Ammon's horn (tissue), 1 donor: Measurements from ENCODE around the gene LRP1B.

ENCODE experiments used
- DNase-seq: peaks from one replicate; pipeline ENCODE4 v3.0.0-alpha.2; 2016; ENCODE audit warnings: low spot score

LRP1B gene

DNA sequence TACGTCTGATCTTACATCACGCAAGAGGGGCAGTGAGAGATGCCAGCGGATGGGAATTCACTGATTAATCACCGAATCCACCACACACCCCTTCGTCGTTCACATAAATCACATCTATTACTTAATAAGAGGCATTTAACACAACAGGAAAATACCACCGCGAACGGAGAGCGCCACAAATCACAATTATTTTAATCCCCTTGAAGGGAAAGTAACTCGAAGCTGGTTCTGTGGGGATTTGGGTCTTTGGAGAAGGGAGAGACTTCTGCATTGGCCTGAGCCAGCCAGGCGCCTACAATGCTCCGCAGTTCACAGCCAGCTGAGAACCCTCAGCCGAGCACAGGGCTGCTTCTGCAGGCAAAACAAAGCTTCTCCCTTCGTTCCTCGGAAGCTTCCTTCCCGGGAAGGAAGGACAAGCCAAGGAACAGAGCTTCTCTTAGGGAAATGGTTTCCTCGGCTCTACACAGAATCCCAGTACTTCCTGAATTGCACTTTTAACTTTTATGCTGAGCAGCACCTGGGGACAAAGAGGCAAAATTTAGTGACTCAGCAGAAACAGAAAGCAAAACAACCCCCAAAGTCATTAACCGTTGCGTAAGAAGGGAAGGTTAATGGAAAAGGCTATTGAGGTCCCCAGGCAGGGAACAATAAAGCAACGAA lies at the start of gene LRP1B:
Gene LRP1B, minus strand, starts transcription at position 7 of the 660 bp plus-strand sequence. CDS start 287 bp downstream, outside the sequence.
- peak; percentile 69 for DNase-seq

DNA sequence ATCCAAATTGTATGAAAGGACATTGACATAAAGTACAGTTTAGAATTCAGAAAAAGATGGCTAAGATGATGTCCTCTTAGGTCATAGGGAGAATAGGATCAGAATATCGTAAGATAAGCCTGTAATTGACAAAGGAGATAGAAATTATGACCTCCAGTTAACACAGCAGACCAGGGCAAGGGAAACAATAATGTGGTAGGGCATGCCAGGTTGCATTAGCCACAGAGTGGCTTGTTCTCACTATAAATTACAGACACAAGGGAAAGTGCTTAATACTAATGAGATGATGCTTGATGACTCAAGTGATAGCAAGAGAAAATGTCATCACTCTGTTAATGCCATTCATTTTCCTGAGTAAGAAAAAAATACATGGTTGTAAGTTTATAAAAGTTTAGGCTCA lies 48.9 kb upstream of the LRP1B start:
- no peak for DNase-seq

DNA sequence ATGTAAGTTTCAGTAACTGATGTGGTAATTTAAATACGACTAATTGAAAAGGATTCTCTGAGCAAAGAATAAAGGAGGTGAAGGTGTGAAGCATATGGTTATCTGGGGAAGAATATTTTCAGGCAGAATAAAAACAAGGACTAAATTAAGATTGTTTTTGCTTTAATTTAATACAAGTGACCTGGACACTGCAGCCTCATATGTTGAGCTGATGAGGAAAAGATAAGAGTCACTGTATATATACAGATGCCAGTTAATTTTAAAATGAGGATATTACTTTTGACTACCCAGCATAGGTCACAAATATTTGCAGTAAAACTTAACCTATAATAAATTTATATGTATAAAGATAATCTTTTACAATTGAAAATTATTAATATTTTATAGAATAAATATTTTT lies 47.8 kb upstream of the LRP1B start:
- no peak for DNase-seq

DNA sequence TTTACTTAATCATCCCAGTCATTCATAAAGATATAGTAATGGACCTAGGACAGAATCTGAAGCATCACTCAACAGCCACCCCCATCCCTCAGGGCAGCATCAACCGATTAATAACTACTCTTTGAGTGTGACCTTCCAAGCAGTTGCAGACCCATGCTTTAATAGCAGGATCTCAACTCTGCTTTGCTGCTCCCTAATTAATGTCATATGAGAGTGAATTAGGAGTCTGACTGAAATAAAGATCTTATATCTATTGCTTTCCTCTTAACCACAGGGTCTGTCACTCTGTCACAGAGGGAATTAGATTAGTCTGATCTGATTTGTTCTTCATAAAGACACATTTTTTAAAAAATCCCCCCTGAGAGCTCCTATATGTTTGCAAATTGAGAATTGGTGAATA lies 46.1 kb upstream of the LRP1B start:
- no peak for DNase-seq

DNA sequence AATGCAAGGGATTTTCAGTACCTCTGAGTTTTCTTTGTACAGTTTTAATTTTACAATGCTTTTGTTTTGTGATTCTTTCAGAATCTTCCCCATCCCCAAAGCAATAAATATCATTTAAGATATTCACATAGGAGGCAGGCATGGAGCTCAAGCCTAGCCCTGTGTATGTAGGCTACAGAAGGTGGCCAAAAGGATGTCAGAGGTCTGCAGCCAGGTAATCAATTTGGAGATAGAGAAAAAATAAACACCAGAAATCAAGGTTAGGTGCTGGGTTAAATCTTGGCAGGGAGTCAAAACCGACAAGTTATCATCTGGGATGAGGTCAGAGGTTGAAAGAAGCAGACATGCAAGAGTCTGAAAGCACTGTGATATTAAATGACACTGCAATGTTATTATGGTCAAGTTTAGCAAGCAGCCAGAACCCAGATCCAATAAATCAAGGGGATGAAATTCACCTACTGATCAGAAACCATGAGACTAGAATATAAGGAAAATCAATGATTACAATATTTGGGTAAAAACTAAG lies 45.1 kb upstream of the LRP1B start:
- DNase-seq: no peak

DNA sequence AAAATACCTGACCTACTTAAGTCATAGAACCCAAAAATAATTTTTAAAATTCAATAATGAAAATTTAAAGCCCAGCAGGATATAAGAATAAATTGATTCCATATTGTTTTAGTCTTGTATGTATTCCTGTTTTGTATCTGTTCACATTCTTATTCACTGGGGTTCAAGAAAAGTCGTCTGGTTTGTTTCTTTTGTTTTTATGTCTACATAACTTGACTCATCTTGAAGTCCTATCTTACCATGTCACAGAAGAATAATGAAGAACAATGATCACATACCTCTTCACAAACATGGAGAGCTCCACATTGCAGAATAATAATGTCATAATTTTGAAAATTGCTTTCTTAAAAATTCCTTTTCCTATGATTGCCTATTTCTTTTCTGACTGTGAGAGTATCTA lies 43.4 kb upstream of the LRP1B start:
- no peak for DNase-seq

DNA sequence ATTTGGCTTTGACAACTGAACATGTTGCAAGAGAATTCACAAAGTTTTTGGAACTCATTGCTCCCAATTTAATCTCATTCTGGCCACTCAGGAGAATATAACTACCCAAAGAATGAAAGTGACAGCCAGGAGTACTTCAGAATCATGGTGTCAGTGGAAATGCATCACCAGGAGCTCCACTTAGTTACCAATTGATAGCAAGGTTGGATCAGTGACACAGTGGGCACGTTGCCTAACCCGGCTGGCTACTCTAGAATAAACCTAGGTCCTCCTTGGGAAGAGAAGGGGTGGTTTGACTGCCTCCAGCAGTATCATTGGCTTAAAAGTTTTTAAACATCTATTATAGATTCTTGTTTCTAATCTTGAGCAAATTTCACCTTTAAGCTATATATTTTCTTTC lies 40.0 kb upstream of the LRP1B start:
- DNase-seq: no peak

DNA sequence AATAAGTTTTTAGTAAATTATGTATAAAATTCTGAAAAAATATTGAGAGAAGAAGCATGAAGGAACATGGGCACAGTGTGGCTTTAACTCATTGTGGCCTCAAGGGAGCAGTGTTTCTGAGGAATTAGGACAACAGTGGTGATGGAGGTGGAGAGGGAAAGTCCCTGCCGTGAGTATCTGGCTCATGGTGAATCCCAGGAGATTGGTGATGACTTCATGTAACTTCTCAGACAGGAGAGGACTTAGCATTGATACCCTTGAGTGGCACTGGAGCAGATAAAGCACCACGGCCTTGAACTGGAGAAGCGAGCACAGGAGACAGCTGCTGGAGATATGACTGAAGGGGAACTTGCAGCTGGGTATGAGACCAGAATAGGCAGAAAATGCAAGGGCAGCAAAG lies 35.0 kb upstream of the LRP1B start:
- peak; percentile 19 for DNase-seq

DNA sequence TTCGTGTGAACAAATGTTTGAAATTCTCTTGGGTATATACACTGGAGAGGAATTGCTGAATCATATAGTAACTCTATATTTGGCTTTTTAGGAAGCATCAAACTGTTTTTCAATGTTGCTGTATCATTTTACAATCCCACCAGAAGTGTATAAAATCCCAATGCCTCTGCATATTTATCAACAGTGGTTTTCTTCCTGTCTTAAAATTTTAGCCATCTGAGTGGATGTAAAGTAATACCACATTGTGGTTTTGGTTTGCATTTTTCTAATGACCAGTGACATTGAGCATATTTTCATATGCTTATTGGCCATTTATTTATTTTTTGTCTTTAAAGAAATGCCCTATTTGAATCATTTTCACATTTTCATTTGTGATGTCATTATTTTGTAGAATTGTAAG lies 22.8 kb upstream of the LRP1B start:
- no peak for DNase-seq

DNA sequence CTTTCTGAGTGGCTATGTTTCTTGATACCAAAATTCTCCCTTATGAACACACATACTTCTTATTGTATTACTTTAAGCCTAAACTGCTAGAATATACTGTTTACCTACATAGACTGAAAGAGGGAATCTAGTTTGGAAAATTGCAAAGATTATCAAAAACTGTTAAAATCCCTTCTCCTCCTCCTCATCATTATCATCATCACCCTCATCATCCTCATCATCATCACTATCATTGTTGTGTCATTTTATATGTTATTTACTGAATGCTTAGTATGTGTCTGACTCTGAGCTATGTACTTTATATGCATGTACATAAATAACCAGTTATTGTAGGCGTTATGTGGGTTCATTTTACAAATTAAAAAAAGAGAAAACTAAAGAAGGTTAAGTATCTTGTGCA lies 19.6 kb upstream of the LRP1B start:
- DNase-seq: no peak

DNA sequence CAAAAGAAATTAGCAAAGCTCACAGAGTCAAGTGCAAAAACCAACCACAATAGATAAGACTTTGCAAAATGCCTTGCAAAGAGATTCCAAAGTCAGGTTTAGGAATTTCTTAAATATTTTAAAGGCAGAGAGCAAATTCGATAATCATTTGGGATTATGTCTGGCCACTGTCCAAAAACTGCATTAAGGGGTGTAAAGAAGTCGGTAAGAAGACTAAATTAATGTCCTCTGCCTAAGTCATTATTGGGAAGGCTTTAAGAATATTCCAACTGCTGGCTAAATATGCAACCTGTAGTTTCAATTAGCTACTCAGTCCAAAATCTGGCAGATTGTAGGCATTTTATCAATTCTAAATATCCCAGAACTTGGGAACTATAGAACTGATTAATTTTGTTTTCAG lies 13.7 kb upstream of the LRP1B start:
- no peak for DNase-seq

DNA sequence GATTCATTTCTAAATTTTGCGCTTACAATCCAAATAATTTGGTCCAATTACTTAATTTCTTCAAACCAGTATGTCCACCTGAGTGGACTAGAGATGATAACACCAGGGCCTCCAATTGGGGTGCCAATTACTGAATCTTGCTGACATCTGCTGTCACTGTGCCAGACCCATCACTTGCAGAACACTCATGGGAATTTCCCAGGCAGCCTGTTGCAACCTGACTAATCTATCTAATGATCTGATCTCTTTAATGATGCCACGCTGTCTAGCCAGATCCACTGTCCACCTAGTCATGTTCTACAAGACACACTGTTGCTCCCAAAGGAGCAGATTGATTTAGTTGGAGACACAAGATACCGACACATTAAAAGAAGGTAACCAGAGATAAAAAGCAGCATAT lies 11.8 kb upstream of the LRP1B start:
- DNase-seq: no peak

DNA sequence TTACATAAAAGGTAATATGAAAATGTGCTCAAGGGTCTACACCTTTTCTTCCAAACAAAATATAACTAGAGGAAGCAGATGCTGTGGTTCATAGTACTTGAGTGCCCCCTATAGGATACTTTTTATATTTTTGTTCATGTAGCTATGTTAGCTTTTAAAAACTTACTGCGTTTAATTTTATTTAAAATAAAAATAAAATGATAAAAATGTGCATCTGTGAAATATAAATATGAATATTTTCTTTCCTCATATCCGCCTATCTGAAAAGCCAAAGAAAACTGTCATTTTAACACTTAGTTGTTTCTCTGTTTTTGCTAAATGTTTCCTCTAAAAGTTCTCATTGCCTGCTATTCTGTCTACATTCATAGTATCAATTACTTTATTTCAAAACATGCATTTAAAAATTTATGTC lies 9.6 kb upstream of the LRP1B start:
- DNase-seq: no peak

DNA sequence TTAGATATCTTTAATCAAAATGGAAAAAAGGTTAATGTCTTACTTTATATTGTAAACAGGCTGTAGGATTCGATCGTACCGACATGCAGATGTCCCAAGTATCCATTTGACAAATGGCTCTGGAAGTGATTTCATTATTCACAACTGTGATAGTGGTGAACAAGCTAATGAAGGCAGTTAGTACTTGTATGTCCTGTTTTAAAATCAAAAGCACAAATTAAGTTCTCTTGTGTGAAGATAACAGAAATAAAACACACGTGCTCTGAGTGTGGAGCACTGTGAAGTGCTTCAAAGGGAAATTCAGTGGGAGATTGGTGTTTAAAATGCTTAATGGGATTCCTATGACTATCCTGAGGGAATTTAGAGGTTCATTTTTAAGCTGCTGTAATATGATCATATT lies 8.6 kb upstream of the LRP1B start:
- DNase-seq: no peak

DNA sequence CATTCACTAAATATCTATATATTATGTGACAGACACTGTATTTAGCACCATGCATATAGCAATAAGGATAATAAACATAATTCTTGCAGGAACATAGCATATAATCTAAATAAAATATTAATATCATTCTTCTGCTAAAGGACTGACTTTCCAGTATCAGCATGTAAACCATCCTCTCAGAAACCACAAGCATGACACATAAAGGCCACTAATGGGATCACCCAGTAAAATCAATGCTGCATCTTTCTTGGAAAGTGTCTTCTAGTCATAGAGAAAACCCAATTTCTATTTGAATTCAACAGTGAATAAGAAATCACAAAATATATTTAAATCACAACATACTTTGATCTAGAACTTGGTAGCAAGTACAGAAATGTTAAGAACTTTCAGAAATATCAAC lies 5.8 kb upstream of the LRP1B start:
- DNase-seq: no peak

DNA sequence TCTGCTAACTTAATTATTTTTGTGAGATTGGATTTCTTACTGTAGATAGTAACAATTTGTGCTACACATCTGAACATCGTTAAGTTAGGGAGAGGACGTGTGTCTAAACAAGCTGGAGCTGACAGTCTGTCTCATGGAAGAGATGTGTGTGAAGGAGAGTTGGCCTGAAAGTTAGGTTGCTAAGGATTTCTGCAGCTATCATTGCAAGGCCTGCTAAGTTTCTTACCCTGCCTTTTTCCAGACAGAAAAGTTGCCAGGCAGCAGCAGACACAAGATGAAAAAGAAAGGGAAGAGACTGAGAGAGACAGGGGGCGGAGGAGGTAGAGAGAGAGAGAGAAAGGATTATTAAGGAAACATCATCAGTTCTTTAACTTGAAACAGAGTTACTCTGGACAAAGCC lies 4.1 kb upstream of the LRP1B start:
- DNase-seq: peak; percentile 16

DNA sequence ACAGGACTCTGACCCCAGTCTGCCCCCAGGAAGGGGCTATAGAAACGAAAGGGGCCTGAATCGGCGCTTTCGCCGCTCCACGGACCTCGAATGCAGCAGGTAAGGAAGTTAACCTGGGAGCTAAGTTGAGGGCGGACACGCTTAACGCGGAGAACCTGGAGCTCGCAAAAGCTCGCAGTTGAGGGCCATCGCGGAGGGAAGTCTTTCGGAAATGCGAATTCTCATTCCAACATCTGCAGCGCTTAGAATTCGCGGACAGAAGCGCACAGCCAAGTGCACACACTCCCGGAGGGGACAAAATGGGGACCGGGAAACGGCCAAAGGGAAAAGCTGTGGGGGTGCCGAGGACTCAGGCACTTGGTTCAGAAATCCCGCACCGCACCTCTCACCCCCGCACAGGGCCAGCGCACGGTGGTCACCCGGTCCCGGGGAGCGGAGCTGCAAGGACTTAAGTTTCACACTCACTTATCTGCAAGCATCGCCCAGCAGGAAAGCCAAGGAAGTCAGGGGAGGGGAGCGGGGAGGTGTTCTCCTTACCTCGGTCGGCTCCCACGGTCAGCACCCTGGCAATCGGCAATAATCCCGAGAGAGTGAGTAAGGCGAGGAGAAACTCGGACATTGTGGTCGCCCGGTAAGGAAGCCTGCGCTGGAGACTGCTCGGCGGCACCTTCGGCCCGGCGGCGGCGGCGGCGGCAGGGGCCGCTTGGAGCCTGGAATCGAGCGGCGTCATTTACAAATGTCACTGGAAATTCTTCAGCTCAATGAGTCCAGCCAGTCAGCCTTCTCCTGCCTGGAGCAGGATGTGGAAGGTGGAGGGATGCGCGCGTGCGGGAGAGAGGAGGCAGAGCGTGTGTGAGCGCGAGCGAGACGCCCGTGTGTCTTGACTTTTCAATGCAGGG lies 456 bp downstream of the LRP1B start:
- peak; percentile 85 for DNase-seq

DNA sequence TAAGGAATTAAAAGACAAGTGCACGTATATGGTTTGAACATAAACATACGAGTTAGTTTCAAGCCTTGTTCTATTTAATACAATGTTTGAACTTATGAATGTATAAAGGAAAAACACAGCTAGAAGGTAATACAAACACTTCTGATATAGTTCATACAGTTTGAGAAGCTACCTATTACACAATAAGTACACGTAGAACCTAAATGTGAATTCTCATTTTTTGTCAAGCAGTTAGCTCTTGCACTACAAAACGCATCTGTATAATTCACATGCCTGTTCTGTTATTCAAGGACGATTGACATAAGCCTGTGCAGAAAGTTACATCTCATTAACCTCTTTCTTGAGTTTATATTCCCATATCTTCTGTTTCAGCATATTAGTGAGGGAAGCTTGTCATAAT lies 2.7 kb downstream of the LRP1B start:
- no peak for DNase-seq

DNA sequence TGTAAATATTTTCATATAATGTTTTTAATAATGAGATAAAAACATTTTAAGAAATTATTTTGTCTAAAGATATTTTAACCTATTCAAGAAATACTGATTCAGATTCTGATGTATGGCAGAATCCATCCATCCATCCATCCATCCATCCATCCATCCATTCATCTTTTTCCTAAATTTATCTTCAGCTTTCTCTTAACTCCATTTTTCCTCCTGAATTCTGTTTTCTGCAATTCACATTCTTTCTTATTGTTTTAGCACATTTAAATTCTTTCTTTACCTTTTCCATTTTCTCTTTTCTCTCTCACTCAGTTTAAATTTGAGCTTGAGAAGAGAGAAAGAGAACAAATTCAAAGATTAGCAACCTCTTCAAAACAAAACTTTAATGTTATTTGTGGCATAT lies 3.6 kb downstream of the LRP1B start:
- no peak for DNase-seq

DNA sequence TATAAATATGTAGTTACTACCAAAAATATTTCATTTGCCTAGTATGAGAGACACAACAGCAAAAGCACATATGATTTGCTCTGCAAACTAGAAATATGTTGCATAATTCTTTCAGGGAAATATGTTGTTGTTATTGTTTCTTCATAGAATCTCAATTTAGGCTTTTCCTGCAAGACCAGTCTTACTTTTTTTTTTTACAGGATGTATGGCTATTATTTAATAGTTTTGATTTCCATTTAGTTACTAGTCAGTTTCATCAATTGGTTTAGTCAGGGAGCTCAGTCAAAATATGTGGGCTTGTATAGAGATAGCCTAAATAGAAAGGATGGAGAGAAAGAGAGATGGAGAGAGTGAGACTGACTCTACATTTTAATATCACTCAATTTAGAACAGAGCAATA lies 6.1 kb downstream of the LRP1B start:
- no peak for DNase-seq

DNA sequence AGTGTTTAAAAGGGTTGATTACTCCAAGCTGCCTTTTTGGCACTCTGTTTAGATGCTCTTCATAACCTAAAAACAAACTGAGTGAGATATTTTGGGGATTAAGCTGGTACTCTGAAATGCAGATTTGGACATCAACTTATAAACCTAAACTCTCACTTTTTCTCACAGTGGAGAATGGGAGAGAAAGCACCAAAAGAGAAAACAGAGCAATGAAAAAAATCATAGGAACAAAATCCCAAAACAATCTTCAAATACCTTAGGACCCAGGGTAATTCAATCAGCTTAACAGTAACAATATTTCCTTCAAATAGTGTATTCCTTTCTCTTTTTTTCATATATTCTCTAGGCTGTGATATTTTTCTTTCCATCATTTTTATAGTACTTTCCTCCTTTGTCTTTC lies 11.5 kb downstream of the LRP1B start:
- no peak for DNase-seq

DNA sequence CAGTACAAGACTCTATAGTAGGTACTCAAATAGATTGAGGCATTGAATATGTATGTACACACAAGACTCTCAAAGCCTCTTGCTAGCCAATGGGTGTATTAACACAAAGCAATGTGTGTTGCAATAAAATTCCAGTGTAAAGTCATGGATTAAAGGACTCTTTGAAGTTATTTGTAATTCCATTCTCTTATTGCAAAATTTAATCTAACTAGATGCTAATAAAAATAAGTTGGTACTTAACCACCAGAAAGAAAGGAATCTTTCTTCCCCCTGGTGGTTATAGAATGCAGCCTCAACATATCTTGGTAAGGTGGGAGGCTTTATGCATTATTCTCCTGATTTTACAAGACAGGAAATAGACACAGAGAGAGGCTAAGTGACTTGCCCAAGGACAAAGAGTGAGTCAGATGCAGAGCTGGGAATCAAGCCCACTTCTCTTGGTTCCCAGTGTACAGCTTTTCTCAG lies 18.0 kb downstream of the LRP1B start:
- DNase-seq: peak; percentile 34

DNA sequence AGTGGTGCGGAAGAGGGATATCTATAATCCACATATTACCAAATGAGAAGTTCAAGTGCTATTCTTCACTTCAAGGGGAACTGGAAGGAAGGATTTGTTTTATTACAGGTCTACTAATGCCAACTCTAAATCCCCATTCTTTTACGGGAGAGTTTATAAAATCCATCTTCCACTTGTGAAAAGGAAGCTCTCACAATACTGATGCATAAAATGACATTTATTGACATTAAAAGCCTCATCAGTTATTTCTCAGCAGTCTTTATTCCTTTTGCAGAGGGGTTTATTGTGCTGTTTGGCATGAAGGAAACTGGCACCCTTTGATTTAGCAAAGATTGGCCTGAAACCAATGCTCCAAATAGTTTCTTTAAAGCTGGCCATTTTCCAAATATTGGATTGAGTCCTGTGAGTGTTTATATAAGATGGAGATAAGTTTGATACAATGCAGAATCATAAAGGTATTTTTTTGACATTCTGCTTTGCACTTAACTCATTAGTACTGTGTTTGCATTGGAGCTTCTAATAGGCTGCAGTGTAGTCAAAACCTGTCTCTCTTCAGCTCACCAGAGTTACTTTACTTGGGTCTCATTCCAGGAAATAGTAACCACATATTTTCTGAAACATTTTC lies 26.6 kb downstream of the LRP1B start:
- DNase-seq: no peak
